GM12878 (cell line): ENCODE data around the gene FAM89A. TPM values are rescaled to one million over a fixed set of nuclear protein-coding genes. Genes with fewer than 3 reads are reported as not detected.

ENCODE experiments used
- ATF2 ChIP-seq: IDR thresholded peaks from 2 replicates; pipeline ENCODE4 v1.6.1; 2012; ENCODE audit warnings: low read length, inconsistent platforms
- EP300 ChIP-seq, 2 experiments: fragments of 150-350 bp in 1 of 2; IDR thresholded peaks; 2 replicates each; pipeline ENCODE4 v1.6.1; 2011 to 2012; ENCODE audit warnings: low read depth in 2 of 2, low read length in 2 of 2, borderline replicate concordance in 1 of 2, improper control_type of control experiment in 1 of 2, inconsistent platforms in 1 of 2; ENCODE audit not compliant: control insufficient read depth in 1 of 2
- EZH2 ChIP-seq: IDR thresholded peaks from 2 replicates; pipeline ENCODE4 v1.6.1; 2012; ENCODE audit warnings: low read depth, mild to moderate bottlenecking, control low read depth, inconsistent platforms, low read length, borderline replicate concordance; ENCODE audit not compliant: control insufficient read depth
- JUNB ChIP-seq: IDR thresholded peaks from 2 replicates; pipeline ENCODE4 v1.6.1; 2016; ENCODE audit warnings: antibody characterized with exemption, mild to moderate bottlenecking
- NKRF ChIP-seq: fragments of 450-650 bp; conservative IDR thresholded peaks from 2 replicates; pipeline ENCODE4 v1.6.1; 2017; ENCODE audit warnings: mild to moderate bottlenecking, moderate library complexity
- PAX5 ChIP-seq: IDR thresholded peaks from 2 replicates; pipeline ENCODE4 v1.6.1; 2011; ENCODE audit warnings: low read depth, low read length, borderline replicate concordance
- SIN3A ChIP-seq: IDR thresholded peaks from 2 replicates; pipeline ENCODE4 v1.6.1; 2012; ENCODE audit warnings: low read depth, low read length, improper control_type of control experiment
- ZBTB11 ChIP-seq: fragments of 450-650 bp; formaldehyde crosslinking; IDR thresholded peaks from 2 replicates; pipeline ENCODE4 v1.5.0; 2022; ENCODE audit warnings: mild to moderate bottlenecking, missing genetic modification characterization
- ZBTB33 ChIP-seq: fragments of 450-650 bp; IDR thresholded peaks from 2 replicates; pipeline ENCODE4 v1.6.1; 2017; ENCODE audit warnings: mild to moderate bottlenecking
- ZBTB4 ChIP-seq: fragments of 450-650 bp; formaldehyde crosslinking; IDR thresholded peaks from 2 replicates; pipeline ENCODE4 v1.4.0; 2022; ENCODE audit warnings: mild to moderate bottlenecking, moderate library complexity
- ZNF687 ChIP-seq: fragments of 450-650 bp; IDR thresholded peaks from 2 replicates; pipeline ENCODE4 v1.6.1; 2017; ENCODE audit warnings: mild to moderate bottlenecking, moderate library complexity
- polyA plus RNA-seq, 11 experiments: library from polyadenylated mRNA; depleted of rRNA in 4 of 11; unstranded in 6 of 11; stranded (reverse) in 5 of 11; fragments of >200 nt; fragmentation: Nextera tagmentation in 4 of 11; fragmentation: Illumina TruSeq in 1 of 11; extraction: Ambion mirVana in 4 of 11; extraction: Trizol in 1 of 11; gene quantifications; 1 replicate in 1 of 11; 2 replicates in 10 of 11; pipeline versions ENCODE4 v1.2.1 to v1.2.3, GENCODE V29; 2011 to 2016; ENCODE audit warnings: inconsistent platforms in 2 of 11, missing spikeins in 2 of 11, low read depth in 1 of 11
- total RNA-seq, 4 experiments: library from RNA; depleted of rRNA in 3 of 4; stranded (reverse); fragments of >200 nt in 3 of 4; fragmentation: Illumina TruSeq in 1 of 4; extraction: Trizol in 1 of 4; gene quantifications; 2 replicates each; pipeline versions ENCODE4 v1.2.1 to v1.2.3, GENCODE V29; 2013 to 2021

FAM89A gene
- total and polyA plus RNA-seq, 10 of the 15 experiments (the other 5 are each of a cell fraction or from before 2014, with no cell fraction given), result 0.06 to 0.72 (median 0.14) TPM; not detected in 4

GRCh38 chr1:231059566-231060193 is 19.6 kb upstream of the FAM89A start (continued):
- TF ChIP-seq ZBTB11 (CRISPR knock-in tag) (no peak), SIN3A (no peak), ATF2 (no peak), NKRF (no peak), JUNB (no peak), EP300 (IDR thresholded peaks at IDR 0.05; ENCODE audit: borderline replicate concordance in 1 of 2, control insufficient read depth in 1 of 2, low read depth in 2 of 2, low read length in 2 of 2) (no peak), EZH2 (no peak), ZBTB4 (CRISPR knock-in tag) (no peak), ZNF687 (no peak), ZBTB33 (no peak), PAX5 (no peak)
